GM19395 (cell line): Measurements from ENCODE around the gene PCYT2.
A peak's percentile ranks its signal among the peaks of the same experiment; 100 is the strongest.
"Not testable (repeated sequence)": the region's sequence is repeated elsewhere in the genome, so short reads cannot be mapped to it uniquely, and the experiment has no call there.

ENCODE experiments used
- ATAC-seq: cut with Tn5 transposase; IDR thresholded peaks from one replicate; pipeline ENCODE4 v1.9.1; 2021; ENCODE audit warnings: mild to moderate bottlenecking, moderate library complexity; ENCODE audit not compliant: unreplicated experiment

Gene PCYT2

GRCh38 chr17:81911277-81911961, at the start of gene PCYT2:
PCYT2 (minus strand) TSS chr17:81911399; CDS start chr17:81911355, 44 bp downstream.
- ATAC-seq, result peak; percentile 57

- ATAC-seq, result no peak
Observed at GRCh38 chr17:81960130-81960958, 49.1 kb upstream of the PCYT2 start.

- no peak for ATAC-seq
Observed at GRCh38 chr17:81959362-81960129, 48.3 kb upstream of the PCYT2 start.

DNA sequence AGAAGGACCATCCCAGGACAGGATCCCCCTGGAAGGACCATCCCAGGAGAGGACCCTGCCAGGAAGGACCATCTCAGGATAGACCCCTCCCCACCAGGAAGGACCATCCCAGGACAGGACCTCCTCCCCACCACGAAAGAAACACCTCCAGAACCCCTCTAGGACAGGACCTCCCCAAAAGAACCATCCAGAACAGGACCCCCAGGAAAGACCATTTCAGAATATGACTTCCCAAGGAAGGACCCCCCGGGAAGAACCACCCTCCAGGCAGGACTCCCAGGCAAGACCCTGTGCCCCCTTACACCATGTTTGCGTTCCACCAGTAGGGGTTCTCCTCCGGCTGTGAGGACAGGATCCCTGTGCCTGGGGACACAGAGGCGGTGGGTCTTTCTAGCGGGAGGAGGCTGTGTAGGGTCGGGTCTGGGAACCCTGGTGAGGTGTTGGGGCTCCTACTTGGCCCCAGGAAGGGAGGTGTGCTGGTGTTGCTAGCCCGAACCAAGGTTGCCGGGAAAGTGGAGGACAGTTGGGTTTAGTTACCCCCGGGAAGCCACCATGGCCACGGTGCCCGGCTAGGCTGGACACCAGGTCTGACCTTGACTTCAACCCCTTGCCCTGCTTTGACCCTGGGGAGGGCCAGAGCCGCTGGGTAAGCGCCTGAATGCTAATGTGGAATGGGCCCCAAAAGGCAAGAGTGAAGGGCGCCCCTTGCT, 47.6 kb upstream of the PCYT2 start:
- ATAC-seq, result no peak

GRCh38 chr17:81957691-81958432, 46.7 kb upstream of the PCYT2 start:
- ATAC-seq, result no peak

DNA sequence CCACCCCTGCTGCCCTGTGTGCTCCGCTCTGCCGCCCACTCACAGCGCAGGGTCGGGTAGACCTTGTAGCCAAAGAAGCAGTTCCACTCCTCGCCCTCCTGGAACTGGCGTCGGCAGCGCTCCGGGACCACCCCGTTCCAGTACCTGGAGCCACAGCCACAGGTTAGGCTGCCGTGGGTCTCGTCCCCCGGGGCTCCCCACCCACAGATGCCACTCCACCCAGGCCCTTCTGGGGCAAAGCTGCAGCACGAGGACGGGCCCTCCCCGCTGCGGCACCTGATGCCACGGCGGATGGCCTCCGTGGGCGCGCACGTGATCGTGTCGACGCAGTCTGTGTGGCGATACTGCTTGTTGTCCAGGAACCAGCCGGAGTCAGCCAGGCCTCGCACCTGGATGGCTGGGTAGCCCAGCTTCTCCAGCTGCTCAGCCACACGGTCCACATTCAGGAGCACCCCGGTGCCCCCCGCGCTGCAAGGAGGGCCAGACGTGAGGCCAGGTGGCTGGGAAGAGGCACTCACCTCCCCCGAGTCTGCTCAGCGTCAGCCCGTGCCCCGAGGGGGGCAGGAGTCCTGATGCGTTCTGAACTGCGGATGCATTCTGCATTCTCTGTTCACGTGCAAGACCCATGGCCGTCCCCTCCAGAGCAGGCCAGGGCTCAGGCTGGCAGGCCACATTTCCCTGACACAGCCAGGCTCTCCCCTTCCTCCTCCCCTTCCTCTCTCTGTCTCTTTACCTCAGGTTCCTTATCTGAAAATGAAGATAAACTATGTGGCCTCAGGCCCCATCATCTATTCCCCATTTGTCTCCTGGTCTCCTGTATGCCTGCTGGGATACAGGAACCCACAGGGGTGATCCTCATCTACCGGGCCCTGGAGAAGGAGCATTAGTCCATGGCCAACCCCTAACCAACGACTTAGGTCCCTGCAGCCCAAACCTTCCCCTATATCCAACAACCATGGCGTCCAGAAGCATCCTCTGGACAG, 45.7 kb upstream of the PCYT2 start:
- ATAC-seq, result no peak

DNA sequence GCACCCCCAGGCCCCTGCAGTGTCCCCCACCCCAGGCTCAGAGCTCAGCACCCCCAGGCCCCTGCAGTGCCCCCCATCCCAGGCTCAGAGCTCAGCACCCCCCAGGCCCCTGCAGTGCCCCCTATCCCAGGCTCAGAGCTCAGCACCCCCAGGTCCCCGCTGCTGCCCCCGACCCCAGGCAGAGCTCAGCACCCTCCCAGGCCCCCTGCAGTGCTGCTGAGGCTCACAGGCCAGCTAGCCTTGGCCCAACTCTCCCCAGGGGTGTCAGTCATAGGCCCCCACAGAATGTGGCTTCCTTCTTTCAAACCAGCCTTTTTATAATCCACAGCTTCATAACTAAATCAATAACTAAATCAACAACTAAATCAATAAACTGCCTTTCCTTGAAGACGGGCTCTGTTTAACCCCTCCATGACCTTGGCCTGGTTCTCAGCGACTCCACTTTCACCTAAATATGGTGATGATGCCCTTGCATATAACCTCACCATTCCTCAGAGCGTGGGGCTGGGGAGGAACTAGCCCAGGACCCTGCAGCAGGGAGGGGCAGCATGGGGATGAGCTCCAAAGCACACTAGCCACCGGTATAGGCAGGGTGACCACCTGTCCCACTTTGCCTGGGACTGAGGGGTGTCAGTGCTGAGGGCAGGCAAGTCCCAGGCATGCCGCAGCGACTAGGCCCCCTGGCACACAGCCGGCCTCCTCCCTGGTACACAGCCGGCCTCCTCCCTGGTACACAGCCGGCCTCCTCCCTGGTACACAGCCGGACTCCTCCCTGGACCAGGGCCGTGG, 44.8 kb upstream of the PCYT2 start:
- no peak for ATAC-seq

- no peak for ATAC-seq
Observed at GRCh38 chr17:81955058-81955681, 44.0 kb upstream of the PCYT2 start.

DNA sequence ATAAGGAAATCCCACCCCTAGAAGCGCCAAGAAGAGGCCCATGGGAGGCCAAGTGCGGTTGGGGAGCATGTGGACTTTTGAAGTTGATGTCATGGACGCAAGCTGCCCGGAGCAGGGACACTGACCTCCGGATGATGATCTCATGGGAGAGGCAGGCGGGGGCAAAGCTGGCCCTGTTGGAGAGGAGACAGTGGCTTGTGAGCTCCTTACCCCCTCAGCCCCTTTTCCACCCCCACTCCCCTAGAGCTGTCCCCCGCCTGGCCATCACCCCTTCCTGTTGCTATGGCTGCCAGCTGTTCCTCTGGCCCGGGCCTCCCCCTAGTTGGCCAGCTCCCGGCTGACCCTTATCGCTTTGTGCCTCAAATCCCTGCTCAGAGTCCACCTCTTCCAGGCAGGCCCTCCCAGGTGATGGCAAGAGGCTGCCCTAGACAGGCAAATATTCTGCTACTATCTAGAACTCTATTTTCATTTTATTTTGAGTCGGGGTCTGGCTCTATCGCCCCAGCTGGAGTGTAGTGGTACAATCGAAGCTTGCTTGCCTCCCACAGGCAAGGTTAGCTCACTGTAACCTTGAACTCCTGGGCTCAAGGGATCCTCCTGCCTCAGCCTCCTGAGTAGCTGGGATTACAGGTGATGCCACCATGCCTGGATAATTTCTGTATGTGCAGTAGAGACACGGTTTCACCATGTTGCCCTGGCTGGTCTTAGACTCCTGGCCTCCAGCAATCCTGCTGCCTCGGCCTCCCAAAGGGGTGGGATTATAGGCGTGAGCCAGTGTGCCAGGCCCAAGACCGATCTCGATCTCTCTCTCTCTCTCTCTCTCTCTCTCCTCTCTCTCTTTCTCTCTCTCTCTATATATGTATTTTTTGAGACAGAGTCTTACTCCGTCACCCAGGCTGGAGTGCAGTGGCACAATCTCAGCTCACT, 43.2 kb upstream of the PCYT2 start:
- ATAC-seq, result no peak

GRCh38 chr17:81953443-81953842, 42.2 kb upstream of the PCYT2 start:
- not testable (repeated sequence) for ATAC-seq

DNA sequence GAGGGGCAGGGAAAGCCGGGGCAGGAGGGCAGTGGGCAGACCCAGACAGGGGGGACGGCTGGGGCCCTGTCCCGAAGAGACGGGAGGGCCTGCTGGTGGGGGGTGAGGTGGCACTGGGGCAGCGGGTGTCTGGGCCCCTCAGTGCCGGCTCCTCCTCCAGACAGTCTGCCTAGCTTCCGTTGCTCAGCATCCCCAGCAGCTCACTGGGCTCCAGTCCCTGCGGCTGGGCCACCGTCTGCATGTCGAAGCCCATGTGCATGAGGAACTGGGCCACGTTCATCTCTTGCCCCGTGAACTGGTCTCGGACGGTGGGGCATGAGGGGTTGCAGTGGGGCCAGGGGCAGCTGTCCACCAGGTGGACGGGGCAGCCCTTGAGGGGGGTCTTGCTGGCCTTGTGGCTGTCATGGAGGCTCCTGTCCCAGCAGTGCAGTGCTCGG, 41.6 kb upstream of the PCYT2 start:
- ATAC-seq, result no peak

- ATAC-seq, result no peak
Observed at GRCh38 chr17:81951785-81952684, 40.8 kb upstream of the PCYT2 start.

- ATAC-seq, result no peak
Observed at GRCh38 chr17:81950501-81950900, 39.3 kb upstream of the PCYT2 start.

DNA sequence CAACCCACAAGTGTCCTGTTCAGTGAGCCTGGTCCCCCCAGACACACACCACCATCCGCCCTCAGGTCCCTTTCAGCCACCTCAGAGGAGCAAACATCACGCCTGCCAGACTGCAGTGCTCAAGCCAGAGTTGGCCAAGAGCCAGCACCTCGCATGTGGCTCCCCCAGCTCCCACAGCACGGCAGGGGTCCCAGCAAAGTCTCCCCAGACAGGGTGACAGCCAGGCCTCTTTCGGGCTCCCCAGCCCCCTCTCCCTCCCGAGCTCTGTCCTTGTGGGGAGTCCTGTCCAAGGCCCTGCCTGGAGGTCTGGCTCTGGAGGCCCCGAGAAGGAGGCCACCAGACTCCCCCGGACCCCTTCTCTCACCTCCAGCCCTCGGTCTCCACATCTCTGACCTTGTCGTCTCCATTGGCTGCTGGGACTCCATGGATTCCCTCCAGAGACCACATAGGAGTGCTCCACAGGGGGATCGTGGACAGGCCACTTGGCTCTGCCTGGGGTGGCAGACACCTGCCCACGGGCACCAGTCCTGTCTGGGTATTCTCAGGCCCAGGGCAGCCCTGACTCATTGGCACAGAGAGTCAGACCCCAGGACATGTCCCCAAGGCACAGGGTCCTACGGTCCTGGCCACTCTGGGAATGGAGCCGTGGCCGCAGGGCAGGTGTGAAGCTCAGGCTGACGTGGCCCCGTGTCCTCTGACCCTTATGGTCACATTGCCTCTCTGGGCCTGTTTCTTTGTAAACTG, 37.6 kb upstream of the PCYT2 start:
- ATAC-seq, result no peak

- ATAC-seq, result no peak
Observed at GRCh38 chr17:81947189-81947588, 36.0 kb upstream of the PCYT2 start, which contains the start of gene MYADML2. MYADML2 (minus strand) TSS chr17:81947233; CDS start chr17:81941741, 5,492 bp downstream.
